HG02610 (cell line): ENCODE data around the gene CASZ1.

Experiments
- ATAC-seq: cut with Tn5 transposase; IDR thresholded peaks from one replicate; pipeline ENCODE4 v1.9.1; 2021; ENCODE audit warnings: mild to moderate bottlenecking, moderate library complexity; ENCODE audit not compliant: unreplicated experiment

CASZ1 gene

DNA sequence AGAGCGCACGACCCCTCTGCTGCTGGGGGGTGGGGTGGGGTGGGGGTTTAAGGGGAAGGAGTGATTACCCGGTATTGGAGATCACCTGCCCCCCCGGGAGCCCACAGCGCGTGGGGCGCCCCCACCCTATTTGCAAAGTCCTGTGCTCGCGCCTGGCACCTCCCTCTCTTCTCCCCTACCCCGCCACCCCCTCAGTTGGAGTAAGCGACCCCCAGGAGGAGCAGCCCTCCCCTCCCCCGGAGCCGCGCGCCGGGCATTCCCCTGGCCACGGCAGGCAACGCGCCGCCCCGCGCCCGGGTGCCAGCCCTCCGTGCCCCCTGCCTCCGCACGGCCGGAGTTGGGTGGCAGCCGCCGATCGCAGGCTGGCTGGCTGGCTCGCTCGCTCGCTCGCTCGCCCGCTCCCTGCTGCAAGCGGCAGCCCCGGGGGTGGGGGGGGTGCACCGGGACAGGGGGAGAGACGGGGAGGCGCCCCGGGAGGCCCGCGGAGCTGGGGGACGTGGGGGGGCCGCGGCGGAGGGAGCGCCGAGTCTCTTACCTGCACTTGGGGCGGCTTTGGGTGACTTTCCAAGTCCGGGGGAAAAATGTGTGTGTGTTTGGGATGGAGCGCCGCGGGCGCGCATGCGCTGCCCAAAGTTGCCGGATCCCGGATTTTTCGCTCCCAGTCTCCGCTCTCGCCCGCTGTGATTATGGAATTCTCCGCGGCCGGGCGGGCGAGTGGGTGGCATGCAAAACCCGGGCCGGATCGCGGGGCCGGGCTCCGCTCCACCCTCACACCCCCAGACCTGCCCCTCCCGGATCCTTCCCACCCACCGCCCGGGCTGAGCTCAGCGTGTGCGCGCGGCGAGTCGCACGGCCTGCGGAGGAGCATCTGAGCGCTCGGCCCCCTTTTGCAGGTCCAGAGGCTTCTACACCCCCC, at the start of gene CASZ1:
Gene CASZ1 (minus strand): TSS at position 618 of the 916 bp plus-strand sequence. CDS start 102,757 bp downstream, outside the sequence.
- no peak for ATAC-seq

DNA sequence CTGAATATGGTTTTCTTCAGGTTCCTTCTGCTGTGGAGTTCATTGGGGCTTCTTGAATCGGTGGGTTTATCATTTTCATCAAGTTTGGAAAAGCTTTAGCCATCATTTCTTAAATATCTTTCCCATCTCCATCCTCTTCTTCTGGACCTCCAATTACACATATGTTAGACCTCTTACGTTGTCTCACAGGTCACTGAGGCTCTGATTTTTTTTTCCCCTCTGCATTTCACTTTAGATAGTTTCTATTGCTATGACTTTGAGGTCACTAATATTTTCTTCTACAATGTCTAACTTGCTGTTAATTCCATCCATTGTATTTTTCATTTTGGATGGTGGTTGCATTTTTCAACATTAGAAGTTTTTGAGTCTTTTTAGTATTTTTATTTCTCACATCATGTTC, 47.3 kb upstream of the CASZ1 start:
- no peak for ATAC-seq

GRCh38 chr1:10841118-10841517, 44.7 kb upstream of the CASZ1 start:
- ATAC-seq, result no peak

DNA sequence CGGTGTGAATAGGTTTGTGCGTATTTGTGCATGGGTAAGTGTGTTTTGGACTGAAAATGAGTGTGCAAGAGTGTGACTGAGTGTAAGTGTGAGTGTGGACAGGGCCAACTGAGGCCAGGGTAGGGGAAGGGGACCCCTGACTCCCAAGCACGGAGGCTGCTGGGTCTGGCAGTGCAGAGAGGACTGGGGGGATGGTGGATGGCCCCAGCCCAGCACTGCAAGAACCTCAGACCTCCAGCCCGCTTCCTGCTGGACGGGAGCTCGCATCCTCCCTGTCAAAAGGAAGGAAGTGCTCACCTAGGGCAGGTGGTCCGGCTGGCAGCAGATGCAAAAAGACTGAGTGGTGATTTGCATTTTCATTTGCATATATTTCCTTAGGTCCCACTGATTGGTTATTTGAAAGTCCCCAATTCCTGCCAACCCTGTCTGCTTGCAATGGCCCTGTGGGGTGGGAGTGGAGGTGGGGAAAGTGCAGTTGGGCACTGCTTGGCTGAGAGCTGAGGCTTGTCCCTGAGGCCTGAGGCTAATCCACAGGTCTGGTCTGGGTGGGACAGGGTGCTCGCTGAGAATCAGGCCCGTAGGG, 42.8 kb upstream of the CASZ1 start:
- no peak for ATAC-seq

DNA sequence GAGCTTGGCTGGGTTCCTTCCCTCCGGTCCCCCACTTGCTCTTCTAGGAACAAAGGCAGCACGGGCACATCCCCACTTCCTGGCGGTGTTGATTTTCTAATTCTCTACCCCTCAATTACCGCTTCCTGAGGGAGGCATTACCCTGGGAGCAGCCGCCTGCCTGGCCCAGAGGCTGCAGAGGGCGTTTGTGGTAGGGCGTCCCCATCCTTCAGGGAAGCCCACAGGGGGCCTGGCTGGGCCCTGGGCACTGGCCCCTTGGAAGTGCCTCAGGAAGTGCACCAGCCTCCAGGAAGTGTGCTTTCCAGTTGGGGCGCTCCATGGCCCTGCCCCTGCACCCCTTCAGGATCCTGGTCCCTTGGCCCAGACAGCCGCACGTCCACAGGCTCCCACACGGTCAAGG, 42.1 kb upstream of the CASZ1 start:
- no peak for ATAC-seq

DNA sequence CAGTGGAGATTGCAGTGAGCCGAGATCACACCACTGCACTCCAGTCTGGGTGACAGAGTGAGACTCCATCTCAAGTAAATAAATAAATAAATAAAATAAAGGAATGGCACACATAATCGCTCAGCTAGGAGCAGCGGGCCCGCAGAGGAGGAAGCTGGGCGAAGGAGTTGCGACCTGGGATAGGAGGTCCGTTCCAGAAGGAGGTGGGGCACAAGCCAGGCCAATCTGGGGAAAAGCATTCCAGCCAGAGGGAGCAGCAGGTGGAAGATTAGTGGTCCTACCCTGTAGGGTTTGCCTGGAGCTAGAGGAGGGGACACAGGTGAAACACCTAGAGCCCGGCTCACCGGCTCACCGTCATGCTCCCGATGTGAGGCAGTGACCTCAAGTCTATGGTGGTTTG, 40.3 kb upstream of the CASZ1 start:
- ATAC-seq, result no peak

DNA sequence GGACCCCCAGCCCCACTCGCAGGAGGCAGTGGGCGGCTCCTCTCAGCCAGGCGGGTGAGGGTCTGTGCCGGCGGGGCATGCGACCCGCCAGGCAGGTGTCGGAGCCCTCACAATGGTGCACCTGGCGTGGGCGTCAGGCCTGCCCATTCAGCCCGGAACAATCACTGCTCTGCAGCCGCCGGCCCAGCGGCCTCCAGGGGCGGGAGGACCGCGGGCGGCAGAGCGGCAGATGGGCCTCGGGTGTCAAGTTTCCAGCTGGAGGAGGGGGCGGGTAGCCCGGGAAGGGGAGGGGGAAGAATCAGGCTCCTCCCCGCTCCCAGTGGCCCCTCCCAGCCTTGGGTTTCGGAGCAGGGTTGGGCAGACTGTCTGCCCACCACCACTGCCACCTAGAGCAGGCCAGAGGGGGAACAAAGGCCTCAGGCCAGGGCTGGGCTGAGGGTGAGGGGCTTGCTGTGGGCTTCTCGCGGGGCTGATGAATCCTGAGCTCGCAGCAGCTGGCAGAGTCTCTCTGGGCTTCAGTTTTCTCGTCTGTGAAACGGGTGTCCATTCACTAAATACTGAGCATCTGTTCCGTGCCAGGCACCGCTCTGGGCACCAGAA, 39.5 kb upstream of the CASZ1 start:
- no peak for ATAC-seq

DNA sequence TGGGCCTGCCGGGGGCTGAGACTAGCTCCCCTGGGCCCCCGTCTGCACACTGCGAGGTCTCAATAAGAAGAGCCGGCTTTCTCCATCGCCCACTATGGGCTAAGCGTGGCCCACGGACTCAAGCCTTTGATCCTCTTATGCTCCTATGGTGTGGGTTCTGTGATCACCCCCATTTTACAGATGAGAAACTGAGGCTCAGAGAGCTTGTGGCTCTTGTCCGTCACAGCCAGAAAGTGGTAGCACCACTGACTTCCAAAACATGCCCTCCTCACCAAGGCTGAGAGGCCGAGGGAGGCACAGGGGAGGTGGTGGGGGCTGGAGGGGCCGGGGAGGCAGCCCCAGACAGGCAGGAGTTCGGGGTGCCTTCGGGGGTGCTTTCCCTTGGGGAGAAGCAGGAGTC, 39.0 kb upstream of the CASZ1 start:
- no peak for ATAC-seq

DNA sequence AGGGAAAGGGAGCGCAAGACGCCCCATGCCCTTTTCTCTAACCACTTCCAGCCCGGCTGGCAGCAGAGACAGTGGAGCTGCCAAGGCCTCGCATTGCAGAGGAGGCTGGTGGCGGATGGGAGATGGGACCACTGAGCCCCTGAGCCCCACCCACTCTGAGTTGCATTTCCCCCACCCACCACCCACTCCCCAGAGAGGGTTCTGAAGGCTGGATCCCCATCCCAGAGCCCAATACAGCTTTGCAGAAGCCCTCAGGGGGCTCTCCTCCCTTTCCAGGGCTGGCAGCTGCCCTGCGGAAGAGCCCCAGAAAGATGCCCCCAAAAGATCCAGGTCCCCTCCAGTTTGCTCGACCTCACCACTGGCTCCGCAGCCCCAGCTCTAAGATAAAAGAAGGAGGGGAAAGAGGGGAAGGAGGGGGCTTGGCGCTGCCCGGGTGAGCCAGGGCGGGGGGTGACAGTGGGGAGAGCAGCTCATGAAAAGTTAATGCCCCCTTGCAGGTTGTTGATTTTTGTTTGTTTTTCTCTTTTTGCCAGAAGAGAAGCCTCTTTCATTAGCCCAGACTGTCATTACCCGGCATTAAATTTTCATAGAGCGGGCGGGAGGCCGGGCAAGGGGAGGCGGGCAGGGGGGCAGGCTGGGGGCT, 38.4 kb upstream of the CASZ1 start:
- ATAC-seq, result no peak

DNA sequence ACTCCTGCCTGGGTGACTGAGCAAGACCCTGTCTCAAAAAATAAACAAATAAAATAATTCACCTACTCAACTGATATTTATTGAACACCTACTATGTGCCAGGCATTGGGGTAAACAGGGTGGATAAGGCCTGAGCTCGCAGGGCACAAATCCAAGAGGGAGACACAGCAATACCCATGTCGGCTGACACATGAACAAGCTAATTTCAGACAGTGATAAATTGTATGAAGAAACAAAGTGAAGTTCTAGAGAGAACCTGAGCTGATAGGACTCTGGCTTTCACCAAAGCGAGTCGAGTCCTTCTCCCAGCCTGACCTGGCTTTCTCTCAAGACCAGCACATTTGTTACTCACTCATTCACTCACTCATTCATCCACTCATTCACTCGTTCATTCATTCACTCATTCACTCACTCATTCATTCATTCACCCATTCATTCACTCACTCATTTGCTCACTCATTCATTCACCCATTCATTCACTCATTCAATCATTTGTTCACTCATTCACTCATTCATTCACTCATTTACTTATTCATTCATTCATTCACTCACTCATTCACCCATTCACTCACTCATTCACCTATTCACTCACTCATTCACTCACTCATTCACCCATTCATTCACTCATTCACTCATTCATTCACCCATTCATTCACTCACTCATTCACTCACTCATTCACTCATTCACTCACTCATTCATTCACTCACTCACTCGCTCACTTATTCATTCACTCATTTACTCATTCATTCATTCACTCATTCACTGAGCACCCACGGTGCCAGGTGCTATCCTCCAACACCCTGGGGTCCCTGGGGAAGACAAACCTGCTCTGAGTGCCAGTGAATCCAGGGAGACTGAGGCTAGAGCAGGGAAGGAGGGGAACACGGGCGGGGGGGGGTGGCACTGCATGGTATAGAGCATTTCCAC, 37.4 kb upstream of the CASZ1 start:
- no peak for ATAC-seq

DNA sequence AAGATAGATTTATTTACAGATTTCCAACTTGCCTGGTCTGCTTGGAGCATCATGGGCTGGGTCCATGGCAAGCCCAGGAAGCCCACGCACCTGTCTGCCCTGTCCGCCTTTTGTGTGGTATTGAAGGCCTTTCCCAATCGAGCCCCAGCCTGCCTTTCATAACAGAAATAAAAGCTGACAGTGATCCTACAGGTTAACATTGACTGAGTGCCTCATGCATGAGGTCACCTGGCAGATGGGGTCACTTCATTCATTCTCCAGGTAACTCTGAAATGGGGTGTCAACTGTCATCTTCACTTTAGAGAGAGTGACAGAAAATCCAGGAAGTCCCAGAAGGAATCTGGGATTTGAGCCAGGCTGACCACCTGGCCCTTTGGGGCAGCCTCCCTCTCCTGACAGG, 36.3 kb upstream of the CASZ1 start:
- no peak for ATAC-seq

DNA sequence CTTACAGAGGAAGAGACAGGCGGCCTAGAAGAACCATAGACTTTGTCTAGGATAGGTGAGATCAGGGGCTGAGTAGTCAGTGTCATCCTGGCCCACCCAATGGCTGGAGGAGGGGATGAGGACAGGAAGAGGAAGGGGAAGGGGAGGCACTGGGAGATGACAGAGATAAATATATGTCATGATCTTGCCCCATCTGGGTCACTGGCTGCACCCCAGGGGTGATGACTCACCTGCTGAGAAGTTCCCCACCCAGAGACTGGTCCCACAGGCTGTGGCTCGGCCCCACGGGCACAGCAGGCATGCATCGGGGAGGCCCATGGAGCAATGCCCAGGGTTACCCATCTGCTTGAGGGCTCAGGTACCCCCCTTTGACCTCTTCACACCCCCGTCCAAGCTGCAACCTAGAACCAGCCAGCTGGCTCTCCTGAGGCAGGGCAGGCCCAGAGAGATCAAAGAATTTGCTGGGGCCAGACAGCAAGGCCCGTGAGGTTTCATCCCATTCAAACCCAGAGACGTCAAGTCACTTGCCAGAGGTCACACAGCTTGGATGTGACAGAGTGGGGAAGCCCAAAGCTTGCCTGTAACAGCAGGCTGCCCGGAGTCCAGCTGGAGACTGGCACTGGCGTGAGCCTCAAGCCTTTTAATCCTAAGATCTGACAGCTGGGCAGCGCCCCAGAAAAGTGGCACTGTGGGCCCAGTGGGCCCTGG, 34.7 kb upstream of the CASZ1 start:
- ATAC-seq, result no peak

DNA sequence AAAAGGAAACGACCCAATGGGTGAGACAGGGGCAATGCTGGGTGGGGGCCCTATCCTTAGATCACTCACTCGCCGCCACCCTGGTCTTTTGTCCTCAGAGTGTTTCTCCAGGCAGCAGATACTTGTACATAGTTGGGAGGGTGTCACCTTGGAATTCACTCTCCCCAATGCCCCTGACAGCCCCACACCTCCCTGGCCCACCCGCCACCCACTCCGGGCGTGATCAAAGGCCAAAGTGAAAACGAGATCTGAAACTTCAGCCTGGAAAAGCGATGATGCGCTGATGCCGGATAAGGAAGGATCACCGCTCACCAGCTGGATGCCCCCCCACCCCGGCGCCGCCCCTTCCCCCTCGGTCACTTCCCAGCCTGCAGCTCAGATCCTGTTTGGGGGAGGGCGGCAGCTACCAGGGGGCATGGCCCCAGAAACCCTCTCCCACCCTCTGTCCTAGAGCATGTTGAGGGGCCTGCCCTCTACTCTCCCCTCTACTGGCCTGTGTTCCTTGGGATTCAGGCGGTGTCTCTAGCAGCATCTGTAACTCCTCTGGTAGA, 33.6 kb upstream of the CASZ1 start:
- ATAC-seq, result no peak

- ATAC-seq, result no peak
Measured at GRCh38 chr1:10829067-10829818, 32.8 kb upstream of the CASZ1 start.

- no peak for ATAC-seq
Measured at GRCh38 chr1:10827377-10828333, 31.2 kb upstream of the CASZ1 start.

- ATAC-seq, result no peak
Measured at GRCh38 chr1:10825592-10825991, 29.1 kb upstream of the CASZ1 start.

DNA sequence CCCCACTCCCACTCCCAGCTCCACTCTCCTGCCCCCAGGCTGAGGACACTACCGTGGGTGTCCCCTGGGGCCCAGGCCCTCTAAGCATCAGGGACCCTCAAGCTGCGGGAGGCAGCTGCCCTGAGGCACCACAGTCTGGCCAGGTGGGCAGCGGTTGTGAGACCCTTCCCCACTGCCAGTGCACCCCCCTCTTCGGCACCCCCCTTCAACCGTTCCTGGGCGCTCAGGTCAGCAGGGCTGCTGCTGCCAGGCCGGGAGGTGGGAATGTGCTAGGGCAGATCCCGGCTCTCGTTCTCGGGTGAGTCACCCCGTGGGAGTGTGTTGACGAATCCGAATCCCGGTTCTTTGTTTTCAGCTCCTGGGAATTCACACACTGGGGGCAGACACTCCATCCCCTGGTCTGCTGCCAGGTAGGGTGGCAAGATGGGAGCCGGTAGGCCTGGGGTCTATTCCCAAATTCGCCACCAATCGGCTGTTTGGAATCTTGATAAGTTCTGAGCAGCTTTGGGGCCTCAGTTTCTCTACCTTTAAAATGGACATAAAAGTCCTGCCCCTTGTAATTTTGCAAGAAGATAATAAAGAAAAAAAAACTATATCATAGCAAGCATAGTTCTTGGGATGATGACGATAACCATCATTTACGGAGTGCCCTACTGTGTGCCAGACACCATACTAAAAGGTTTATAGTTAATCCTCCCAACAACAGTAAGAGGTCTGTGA, 28.5 kb upstream of the CASZ1 start:
- no peak for ATAC-seq
